H9 (cell line): ENCODE results near the gene ADARB2. TPM values are rescaled to one million over a fixed set of nuclear protein-coding genes. Genes with fewer than 3 reads are reported as not detected.

Experiments
- DNase-seq: peaks from one replicate; pipeline ENCODE4 v3.0.0-alpha.2; 2017
- H2AFZ ChIP-seq: one replicate; pipeline ENCODE4 v1.6.1; 2013; ENCODE audit warnings: mild to moderate bottlenecking, low read length, control low read depth, moderate library complexity
- H2AK5ac ChIP-seq: 2 replicates; pipeline ENCODE4 v1.6.1; 2013; ENCODE audit warnings: low read length, control low read depth, mixed read lengths; ENCODE audit not compliant: insufficient read length
- H2BK120ac ChIP-seq: one replicate; pipeline ENCODE4 v1.6.1; 2013; ENCODE audit warnings: low read depth, mild to moderate bottlenecking, low read length, control low read depth, inconsistent platforms; ENCODE audit not compliant: poor library complexity, severe bottlenecking
- H2BK12ac ChIP-seq: 2 replicates; pipeline ENCODE4 v1.6.1; 2013; ENCODE audit warnings: low read length, control low read depth, mixed read lengths, low read depth; ENCODE audit not compliant: insufficient read length
- H2BK15ac ChIP-seq: 2 replicates; pipeline ENCODE4 v1.6.1; 2013; ENCODE audit warnings: low read depth, low read length, control low read depth
- H2BK20ac ChIP-seq: one replicate; pipeline ENCODE4 v1.6.1; 2013; ENCODE audit warnings: low read depth, mild to moderate bottlenecking, low read length, control low read depth, inconsistent platforms; ENCODE audit not compliant: poor library complexity, severe bottlenecking
- H2BK5ac ChIP-seq: 2 replicates; pipeline ENCODE4 v1.6.1; 2013; ENCODE audit warnings: low read length, control low read depth, mixed read lengths; ENCODE audit not compliant: insufficient read length
- H3K14ac ChIP-seq: 2 replicates; pipeline ENCODE4 v1.6.1; 2013; ENCODE audit warnings: low read length, control low read depth; ENCODE audit not compliant: insufficient read depth
- H3K18ac ChIP-seq: 2 replicates; pipeline ENCODE4 v1.6.1; 2013; ENCODE audit warnings: low read depth, mild to moderate bottlenecking, mixed read lengths, low read length, control low read depth; ENCODE audit not compliant: insufficient read length
- H3K23ac ChIP-seq: 2 replicates; pipeline ENCODE4 v1.6.1; 2013; ENCODE audit warnings: low read length, control low read depth, mixed read lengths, low read depth; ENCODE audit not compliant: insufficient read length
- H3K23me2 ChIP-seq: 2 replicates; pipeline ENCODE4 v1.6.1; 2013; ENCODE audit warnings: low read depth, mild to moderate bottlenecking, mixed read lengths, low read length, control low read depth; ENCODE audit not compliant: insufficient read length, poor library complexity, severe bottlenecking
- H3K27ac ChIP-seq: 2 replicates; pipeline ENCODE4 v1.5.1; 2013; ENCODE audit warnings: low read length, control low read depth, mixed read lengths, low read depth; ENCODE audit not compliant: insufficient read length
- H3K27me3 ChIP-seq: 2 replicates; pipeline ENCODE4 v1.6.1; 2013; ENCODE audit warnings: low read length, control low read depth, inconsistent platforms; ENCODE audit not compliant: insufficient read depth
- H3K4ac ChIP-seq: 2 replicates; pipeline ENCODE4 v1.6.1; 2013; ENCODE audit warnings: low read depth, mild to moderate bottlenecking, control low read depth, inconsistent platforms, low read length, moderate library complexity
- H3K4me1 ChIP-seq: 2 replicates; pipeline ENCODE4 v1.6.1; 2013; ENCODE audit warnings: low read length, control low read depth, inconsistent platforms; ENCODE audit not compliant: insufficient read depth
- H3K4me2 ChIP-seq: 2 replicates; pipeline ENCODE4 v1.6.1; 2013; ENCODE audit warnings: low read length, control low read depth, mixed read lengths; ENCODE audit not compliant: insufficient read length, insufficient read depth
- H3K56ac ChIP-seq: 2 replicates; pipeline ENCODE4 v1.6.1; 2013; ENCODE audit warnings: low read depth, mild to moderate bottlenecking, mixed read lengths, low read length, control low read depth; ENCODE audit not compliant: insufficient read length
- H3K79me1 ChIP-seq: 2 replicates; pipeline ENCODE4 v1.6.1; 2013; ENCODE audit warnings: low read depth, mild to moderate bottlenecking, moderate library complexity, low read length, control low read depth, inconsistent platforms; ENCODE audit not compliant: insufficient read depth, poor library complexity, severe bottlenecking
- H3K79me2 ChIP-seq: 2 replicates; pipeline ENCODE4 v1.6.1; 2013; ENCODE audit warnings: low read length, control low read depth, inconsistent platforms; ENCODE audit not compliant: insufficient read depth
- H3K9ac ChIP-seq: 2 replicates; pipeline ENCODE4 v1.6.1; 2013; ENCODE audit warnings: low read length, control low read depth, mixed read lengths; ENCODE audit not compliant: insufficient read length; ENCODE audit errors: extremely low read depth
- H3K9me3 ChIP-seq: one replicate; pipeline ENCODE4 v1.6.1; 2013; ENCODE audit warnings: low read depth, low read length, inconsistent platforms; ENCODE audit not compliant: control insufficient read depth
- H3T11ph ChIP-seq: one replicate; pipeline ENCODE4 v1.6.1; 2013; ENCODE audit warnings: mild to moderate bottlenecking, low read length, control low read depth, inconsistent platforms
- H4K20me1 ChIP-seq: one replicate; pipeline ENCODE4 v1.6.1; 2013; ENCODE audit not compliant: control insufficient read depth, insufficient read length, insufficient read depth
- H4K5ac ChIP-seq: 2 replicates; pipeline ENCODE4 v1.6.1; 2013; ENCODE audit warnings: low read depth, mild to moderate bottlenecking, mixed read lengths, low read length, control low read depth; ENCODE audit not compliant: insufficient read length
- H4K8ac ChIP-seq: replicated peaks from 2 replicates; pipeline ENCODE4 v1.6.1; 2013; ENCODE audit warnings: low read length, control low read depth, mixed read lengths, low read depth; ENCODE audit not compliant: insufficient read length
- H4K91ac ChIP-seq: 2 replicates; pipeline ENCODE4 v1.6.1; 2013; ENCODE audit warnings: low read depth, mild to moderate bottlenecking, moderate library complexity, mixed read lengths, low read length, control low read depth; ENCODE audit not compliant: insufficient read length
- H3K27ac Mint-ChIP-seq, 3 experiments: 2 replicates in 2 of 3; 3 replicates in 1 of 3; pipeline ENCODE4 v1.8.0; 2020 to 2021; ENCODE audit warnings: mixed read lengths in 3 of 3, mild to moderate bottlenecking in 1 of 3, moderate library complexity in 1 of 3
- H3K27me3 Mint-ChIP-seq: 2 replicates; pipeline ENCODE4 v1.8.0; 2021; ENCODE audit warnings: low read depth, mild to moderate bottlenecking, moderate library complexity, mixed read lengths
- H3K36me3 Mint-ChIP-seq, 3 experiments: 2 replicates in 2 of 3; 3 replicates in 1 of 3; pipeline ENCODE4 v1.8.0; 2020 to 2021; ENCODE audit warnings: low read depth in 3 of 3, mixed read lengths in 3 of 3; ENCODE audit not compliant: insufficient read depth in 1 of 3
- H3K4me1 Mint-ChIP-seq, 2 experiments: 2 replicates each; pipeline ENCODE4 v1.8.0; 2020; ENCODE audit warnings: mixed read lengths in 2 of 2
- H3K4me3 Mint-ChIP-seq, 2 experiments: 2 replicates in 1 of 2; 3 replicates in 1 of 2; pipeline ENCODE4 v1.8.0; 2020 to 2021; ENCODE audit warnings: mild to moderate bottlenecking in 2 of 2, mixed read lengths in 2 of 2, moderate library complexity in 1 of 2
- H3K9me3 Mint-ChIP-seq, 2 experiments: 2 replicates in 1 of 2; 3 replicates in 1 of 2; pipeline ENCODE4 v1.8.0; 2020; ENCODE audit warnings: mild to moderate bottlenecking in 2 of 2, mixed read lengths in 2 of 2, moderate library complexity in 1 of 2
- CTCF ChIP-seq: fragments of 200-600 bp; sonication (generic); conservative IDR thresholded peaks from 3 replicates; pipeline ENCODE4 v1.8.0; 2021; ENCODE audit warnings: antibody characterized with exemption, mild to moderate bottlenecking
- WGBS: extraction: QIAGEN DNeasy Blood & Tissue Kit; methylation state at CpG from one replicate; pipeline ENCODE4 v1.1.7; 2013; ENCODE audit warnings: missing lambda C conversion rate, low lambda C conversion rate, mixed read lengths; ENCODE audit not compliant: insufficient read length; ENCODE audit errors: extremely low coverage; 5-methylcytosine and 5-hydroxymethylcytosine counted together
- total RNA-seq: library from RNA; stranded (reverse); gene quantifications from 2 replicates; pipeline ENCODE4 v1.2.1, GENCODE V29; 2021

Gene ADARB2
- total RNA-seq, 1 experiment from 2014 or later, result 0.87 TPM

- Histone ChIP-seq H3K79me2 (no peaks in the 10 kb centered on the region), H2AK5ac (no peak overlapping the region), H3K27me3 (no peaks in the 10 kb centered on the region), H3K18ac (no peak overlapping the region), H2BK15ac (no peak overlapping the region), H2BK120ac (no peak overlapping the region), H2BK20ac (no peak overlapping the region), H4K20me1 (no peaks in the 10 kb centered on the region), H4K5ac (no peak overlapping the region), H3K4me2 (no peak overlapping the region), H3K14ac (no peak overlapping the region), H2BK12ac (no peak overlapping the region), H3K23ac (no peak overlapping the region), H4K91ac (no peak overlapping the region), H2AFZ (no peak overlapping the region), H3K79me1 (no peaks in the 10 kb centered on the region), H3T11ph (no peak overlapping the region), H3K9ac (no peak overlapping the region), H3K9me3 (no peaks in the 10 kb centered on the region), H4K8ac (no peak overlapping the region), H3K4ac (no peak overlapping the region), H2BK5ac (no peak overlapping the region), H3K27ac (no peak overlapping the region), H3K23me2 (no peaks in the 10 kb centered on the region), H3K4me1 (no peaks in the 10 kb centered on the region), H3K56ac (no peak overlapping the region)
- DNase-seq, result no peak
- H3K27me3 Mint-ChIP-seq, result no peaks in the 10 kb centered on the region
- H3K4me1 Mint-ChIP-seq, result peaks cover 9 to 12% of the 10 kb centered on the region in 2 experiments; a peak in 3 of 4 replicates
- no peak overlapping the region for H3K4me3 Mint-ChIP-seq
- WGBS, result no CpG with 5 or more reads among the region's 10 CpGs
- H3K9me3 Mint-ChIP-seq, result no peaks in the 10 kb centered on the region
- no peaks in the 10 kb centered on the region; a peak in 2 of 7 replicates for H3K36me3 Mint-ChIP-seq
- no peak for TF ChIP-seq CTCF
- H3K27ac Mint-ChIP-seq, result no peak overlapping the region
Measured at GRCh38 chr10:1137499-1138163, 599.7 kb downstream of the ADARB2 start.
